GM12873 (cell line): ENCODE measurements around the gene PTPRF.

Experiments
- TF ChIP-seq, protein P1 (sequence below): IDR thresholded peaks from 2 replicates; pipeline ENCODE4 v1.5.1; 2012; ENCODE audit warnings: low read depth, mild to moderate bottlenecking, moderate library complexity, low read length, control low read depth; ENCODE audit not compliant: insufficient read depth; ENCODE audit errors: missing control alignments

The PTPRF gene

DNA sequence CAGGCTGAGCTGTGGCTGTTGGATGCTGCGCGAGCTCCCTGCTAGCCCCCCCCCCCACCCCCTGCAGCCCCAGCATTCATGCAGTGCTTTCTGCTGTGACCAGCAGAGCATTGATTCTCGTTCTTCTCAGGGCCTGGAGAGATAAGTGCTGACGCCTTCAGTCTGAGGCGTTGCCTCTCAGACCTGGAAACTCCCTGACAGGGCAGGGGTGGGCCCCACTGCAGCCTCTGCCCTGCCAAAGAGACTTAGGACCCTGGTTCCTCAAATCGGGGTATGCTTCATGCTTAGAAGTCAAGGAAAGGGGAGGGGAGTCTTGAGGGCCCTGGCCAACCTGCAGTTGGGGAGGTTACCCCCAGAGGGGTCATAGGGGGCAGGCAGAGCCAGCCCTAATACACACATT is 38.5 kb downstream of the PTPRF start:
- TF ChIP-seq, protein P1, sequence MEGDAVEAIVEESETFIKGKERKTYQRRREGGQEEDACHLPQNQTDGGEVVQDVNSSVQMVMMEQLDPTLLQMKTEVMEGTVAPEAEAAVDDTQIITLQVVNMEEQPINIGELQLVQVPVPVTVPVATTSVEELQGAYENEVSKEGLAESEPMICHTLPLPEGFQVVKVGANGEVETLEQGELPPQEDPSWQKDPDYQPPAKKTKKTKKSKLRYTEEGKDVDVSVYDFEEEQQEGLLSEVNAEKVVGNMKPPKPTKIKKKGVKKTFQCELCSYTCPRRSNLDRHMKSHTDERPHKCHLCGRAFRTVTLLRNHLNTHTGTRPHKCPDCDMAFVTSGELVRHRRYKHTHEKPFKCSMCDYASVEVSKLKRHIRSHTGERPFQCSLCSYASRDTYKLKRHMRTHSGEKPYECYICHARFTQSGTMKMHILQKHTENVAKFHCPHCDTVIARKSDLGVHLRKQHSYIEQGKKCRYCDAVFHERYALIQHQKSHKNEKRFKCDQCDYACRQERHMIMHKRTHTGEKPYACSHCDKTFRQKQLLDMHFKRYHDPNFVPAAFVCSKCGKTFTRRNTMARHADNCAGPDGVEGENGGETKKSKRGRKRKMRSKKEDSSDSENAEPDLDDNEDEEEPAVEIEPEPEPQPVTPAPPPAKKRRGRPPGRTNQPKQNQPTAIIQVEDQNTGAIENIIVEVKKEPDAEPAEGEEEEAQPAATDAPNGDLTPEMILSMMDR, result no peak

DNA sequence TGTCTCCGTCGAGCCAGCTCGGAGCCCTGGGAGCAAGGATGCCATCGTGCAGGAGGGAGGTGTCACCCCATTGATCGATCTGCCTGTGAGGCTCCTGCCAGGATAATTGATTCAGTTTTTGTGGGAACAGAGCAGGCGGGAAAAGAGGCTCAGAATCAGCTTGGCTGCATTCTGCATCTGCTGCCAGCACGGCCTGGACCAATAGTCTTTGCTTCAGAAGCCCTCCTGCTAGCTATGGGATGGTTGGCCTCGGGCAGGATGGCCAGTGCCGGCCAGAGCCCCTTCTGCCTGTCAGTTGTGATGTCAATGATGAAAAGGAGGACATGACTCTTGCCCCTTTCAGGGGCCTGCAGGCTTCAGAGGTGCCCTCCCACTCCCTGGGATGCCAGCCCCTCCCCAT is 39.6 kb downstream of the PTPRF start:
- TF ChIP-seq, protein P1, result no peak

DNA sequence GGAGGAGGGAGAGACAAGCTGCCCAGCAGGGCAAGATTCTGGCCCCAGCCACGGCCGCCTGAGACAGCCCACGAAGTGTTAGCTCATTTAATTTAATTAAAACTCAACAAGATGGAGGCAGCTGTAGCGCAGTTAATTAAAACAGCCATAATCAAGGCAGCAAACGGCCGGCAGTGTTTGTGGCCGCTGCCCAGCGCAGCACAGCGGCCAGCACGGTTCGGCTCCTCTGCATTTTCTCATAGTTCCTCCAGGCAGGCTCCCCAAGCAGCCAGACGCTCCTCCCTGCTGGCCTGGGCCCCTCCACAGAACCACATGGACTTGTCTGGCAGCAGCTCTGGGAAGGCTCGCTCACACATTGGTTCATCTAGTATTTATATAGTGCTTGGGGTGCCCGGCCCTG is 40.0 kb downstream of the PTPRF start:
- TF ChIP-seq, protein P1, result no peak

DNA sequence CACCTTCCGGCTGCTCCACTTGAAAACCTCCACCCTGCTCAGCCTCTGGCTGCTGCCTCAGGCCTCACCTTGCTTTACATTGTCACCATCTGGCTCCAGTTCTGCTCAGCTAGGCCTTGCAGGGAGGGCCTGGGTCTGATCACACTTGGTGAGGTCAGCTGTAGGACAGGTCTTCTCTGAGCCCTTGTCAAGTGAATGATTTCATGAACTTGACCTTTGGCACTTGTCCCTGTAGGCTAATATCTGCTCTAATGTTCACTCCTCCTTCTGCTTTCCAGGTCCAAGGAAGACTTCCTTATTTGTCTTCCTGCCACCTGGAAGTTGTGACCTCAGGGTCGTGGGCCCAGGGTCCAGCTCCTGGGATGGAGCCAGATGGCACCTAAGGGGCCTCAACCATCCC is 41.4 kb downstream of the PTPRF start:
- TF ChIP-seq, protein P1, result no peak

DNA sequence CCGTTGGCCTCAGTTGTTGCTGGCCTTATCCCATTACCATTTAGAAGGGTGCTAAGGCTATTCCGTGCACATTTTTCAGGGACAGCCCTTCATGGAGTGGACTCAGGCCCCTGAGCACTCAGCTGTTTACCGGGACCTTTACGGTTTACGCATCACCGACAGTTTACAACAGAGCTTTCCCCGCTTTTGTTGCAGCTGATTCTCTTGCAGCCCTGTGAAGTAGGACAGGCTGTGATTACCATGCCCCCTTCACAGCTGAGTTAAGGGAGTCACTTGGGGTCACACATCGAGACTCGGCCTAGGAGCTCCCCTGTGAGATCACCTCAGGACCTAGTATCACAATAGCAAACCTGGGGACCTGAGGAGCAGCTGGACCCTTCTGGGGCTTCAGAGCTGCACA is 41.9 kb downstream of the PTPRF start:
- TF ChIP-seq, protein P1, result no peak

DNA sequence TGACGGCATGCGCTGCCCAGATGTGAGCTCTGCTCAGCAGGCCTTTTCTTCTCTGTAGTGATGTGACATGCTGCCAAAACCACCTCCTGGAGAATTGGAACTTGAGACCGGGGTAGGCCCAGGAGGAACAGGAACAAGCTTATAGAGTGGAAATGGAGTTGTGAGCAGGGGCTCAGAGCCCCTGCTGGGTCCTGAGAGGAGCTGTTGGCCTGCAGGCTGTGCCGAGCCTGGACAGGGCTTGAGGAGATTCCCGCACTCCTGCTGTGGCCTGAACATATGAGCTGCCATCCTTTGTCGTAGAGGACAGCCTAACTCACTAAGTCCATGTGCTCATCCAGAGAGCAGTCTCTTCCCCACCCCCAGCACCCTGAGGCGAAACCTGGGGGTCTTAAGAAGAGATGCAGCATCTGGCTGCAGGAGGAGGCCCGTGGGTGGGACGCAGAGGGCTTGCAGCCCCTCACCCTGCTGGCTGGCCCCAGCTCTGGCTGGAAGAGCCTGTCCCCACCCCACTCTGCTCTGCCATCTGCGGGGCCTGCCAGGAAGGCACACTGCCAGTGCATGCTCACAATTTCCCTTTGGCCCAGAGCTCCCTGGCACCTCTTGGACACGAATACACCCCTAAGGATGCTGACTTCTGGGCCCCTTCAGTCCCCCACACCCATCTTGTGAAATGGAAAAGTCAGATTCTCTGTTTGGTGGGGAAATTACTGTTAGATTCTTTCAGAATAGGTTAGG is 42.5 kb downstream of the PTPRF start:
- TF ChIP-seq, protein P1, result no peak

DNA sequence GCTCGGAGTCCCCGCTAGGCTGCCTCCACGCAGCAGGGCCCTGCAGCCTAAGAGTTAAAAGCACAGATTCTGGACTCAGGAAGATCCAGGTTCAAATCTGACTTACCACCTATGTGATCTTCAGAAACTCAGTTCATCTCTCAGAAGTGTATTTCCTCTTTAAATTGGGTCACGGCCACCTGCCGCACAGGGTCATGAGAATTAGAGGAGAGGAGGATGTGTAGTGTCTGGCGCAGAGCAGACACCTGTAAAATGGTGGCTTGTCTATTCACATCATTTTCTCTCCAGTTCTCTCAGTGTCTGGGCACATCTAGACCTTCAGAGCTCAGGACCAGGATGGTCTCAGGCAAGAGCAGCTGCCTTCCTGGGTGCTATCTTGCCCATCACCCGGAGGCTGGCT is 45.8 kb downstream of the PTPRF start:
- TF ChIP-seq, protein P1, result no peak
